GM12892 (cell line): ENCODE results near the gene ZNF584.

Experiments
- DNase-seq: peaks from one replicate; pipeline ENCODE4 v3.0.0; 2011; ENCODE audit not compliant: insufficient read length
- FAIRE-seq: peaks from 2 replicates; lab custom pipeline; 2011; peaks lifted over from hg19 to GRCh38; lab: Jason Lieb, UNC
- POLR2A ChIP-seq: IDR thresholded peaks from 2 replicates; pipeline ENCODE4 v1.6.1; 2011; ENCODE audit warnings: low read depth, low read length, control low read depth
- POLR2AphosphoS5 ChIP-seq: IDR thresholded peaks from 2 replicates; pipeline ENCODE4 v1.6.1; 2011; ENCODE audit warnings: low read depth, low read length, control low read depth
- TAF1 ChIP-seq: IDR thresholded peaks from 2 replicates; pipeline ENCODE4 v1.6.1; 2011; ENCODE audit warnings: low read depth, mild to moderate bottlenecking, control low read depth, low read length, borderline replicate concordance

The ZNF584 gene

GRCh38 chr19:58388175-58388526 lies 20.3 kb upstream of the ZNF584 start:
- FAIRE-seq: no peak
- TF ChIP-seq TAF1: no peak
- TF ChIP-seq POLR2AphosphoS5: no peak
- TF ChIP-seq POLR2A: no peak
- DNase-seq: no peak

GRCh38 chr19:58392945-58393724 lies 15.3 kb upstream of the ZNF584 start:
- TF ChIP-seq TAF1 (no peak), POLR2A (peak; percentile 60; the same call in 1 of the 2 replicates), POLR2AphosphoS5 (peak; percentile 78; the same call in 1 of the 2 replicates)
- FAIRE-seq (no peak), DNase-seq (no peak)

- TF ChIP-seq TAF1: no peak
- TF ChIP-seq POLR2A: no peak
- TF ChIP-seq POLR2AphosphoS5: no peak
- DNase-seq (no peak), FAIRE-seq (no peak)
Measured at GRCh38 chr19:58393725-58394033, 14.8 kb upstream of the ZNF584 start.

GRCh38 chr19:58394821-58395219 lies 13.6 kb upstream of the ZNF584 start:
- no peak for TF ChIP-seq TAF1
- no peak for TF ChIP-seq POLR2A
- TF ChIP-seq POLR2AphosphoS5: no peak; the same call in 1 of the 2 replicates
- DNase-seq (no peak), FAIRE-seq (no peak)

- DNase-seq (no peak), FAIRE-seq (no peak)
- peak; percentile 82 for TF ChIP-seq POLR2AphosphoS5
- TF ChIP-seq POLR2A: peak; percentile 77
- no peak for TF ChIP-seq TAF1
Measured at GRCh38 chr19:58395220-58395978, 13.1 kb upstream of the ZNF584 start, which contains the start of gene RNF225. Gene RNF225 (plus strand): TSS chr19:58395656. CDS start chr19:58396090, 434 bp downstream.

GRCh38 chr19:58395979-58396627 lies 12.3 kb upstream of the ZNF584 start:
- no peak; the same call in 1 of the 2 replicates for TF ChIP-seq POLR2AphosphoS5
- no peak for TF ChIP-seq POLR2A
- no peak for DNase-seq
- FAIRE-seq: no peak

- DNase-seq (no peak), FAIRE-seq (no peak)
- no peak for TF ChIP-seq POLR2AphosphoS5
- TF ChIP-seq POLR2A: no peak
- TF ChIP-seq TAF1: no peak
Measured at GRCh38 chr19:58396691-58397532, 11.5 kb upstream of the ZNF584 start.

GRCh38 chr19:58397533-58398037 lies 10.9 kb upstream of the ZNF584 start:
- DNase-seq (no peak), FAIRE-seq (no peak)
- TF ChIP-seq POLR2AphosphoS5: no peak
- TF ChIP-seq TAF1: no peak
- TF ChIP-seq POLR2A: no peak

GRCh38 chr19:58398087-58398486 lies 10.4 kb upstream of the ZNF584 start:
- FAIRE-seq (no peak), DNase-seq (no peak)
- TF ChIP-seq POLR2AphosphoS5 (no peak), TAF1 (no peak), POLR2A (no peak)

GRCh38 chr19:58398545-58398944 lies 9.9 kb upstream of the ZNF584 start:
- no peak for DNase-seq
- no peak for TF ChIP-seq POLR2A
- no peak for TF ChIP-seq TAF1
- no peak for TF ChIP-seq POLR2AphosphoS5
- FAIRE-seq: no peak
